B cell (primary cell): ENCODE data around the gene PSKH1. TPM values are rescaled to one million over a fixed set of nuclear protein-coding genes. Genes with fewer than 3 reads are reported as not detected.

Experiments used
- ATAC-seq: fragments of 200-7000 bp; cut with Tn5 transposase; one replicate; pipeline ENCODE4 v1.10.0; 2021; ENCODE audit warnings: low read depth, mild to moderate bottlenecking, moderate number of reproducible peaks, moderate library complexity
- CTCF ChIA-PET: fragments of 350-600 bp; sonication (Branson Sonifier 250); formaldehyde crosslinking; loops from one replicate; lab custom pipeline; 2021; ENCODE audit warnings: antibody characterized with exemption, inconsistent platforms; lab: Charles Lee
- POLR2A ChIA-PET: fragments of 350-600 bp; sonication (Branson Sonifier 250); formaldehyde crosslinking; loops from one replicate; lab custom pipeline; 2021; ENCODE audit warnings: antibody characterized with exemption; lab: Charles Lee
- DNase-seq: peaks from one replicate; pipeline ENCODE4 v3.0.0; 2013
- H2AFZ ChIP-seq: 2 replicates; pipeline ENCODE4 v1.6.1; 2012; ENCODE audit warnings: mild to moderate bottlenecking, low read depth, low read length; ENCODE audit not compliant: insufficient read depth, poor library complexity, severe bottlenecking
- H3K27ac ChIP-seq, 2 donors: 1 replicate in 1 of 2; 2 replicates in 1 of 2; pipeline ENCODE4 v1.5.1; 2012 to 2013; ENCODE audit warnings: low read length in 2 of 2, mild to moderate bottlenecking in 2 of 2, moderate library complexity in 1 of 2
- H3K27me3 ChIP-seq, 4 experiments: fragments of 200-600 bp in 1 of 4; sonication (generic) in 1 of 4; replicated peaks in 1 of 4; 1 replicate in 2 of 4; 2 replicates in 2 of 4; pipeline versions ENCODE4 v1.6.1 to v1.7.0; 2013 to 2016; ENCODE audit warnings: low read length in 3 of 4, mild to moderate bottlenecking in 2 of 4, mixed read lengths in 1 of 4, moderate library complexity in 1 of 4; ENCODE audit not compliant: insufficient read depth in 4 of 4, control insufficient read depth in 3 of 4; ENCODE audit errors: control extremely low read depth in 1 of 4
- H3K36me3 ChIP-seq, 2 experiments: replicated peaks in 1 of 2; 1 replicate in 1 of 2; 2 replicates in 1 of 2; pipeline versions ENCODE4 v1.6.1 to v1.7.1; 2013; ENCODE audit warnings: low read length in 1 of 2; ENCODE audit not compliant: insufficient read depth in 2 of 2, control insufficient read depth in 1 of 2; ENCODE audit errors: control extremely low read depth in 1 of 2, extremely low read depth in 1 of 2
- H3K4me1 ChIP-seq, 2 donors: fragments of 200-600 bp in 1 of 2; sonication (generic) in 1 of 2; 1 replicate in 1 of 2; 2 replicates in 1 of 2; pipeline versions ENCODE4 v1.5.1 to v1.6.1; 2013 to 2017; ENCODE audit warnings: low read length in 2 of 2; ENCODE audit not compliant: control insufficient read depth in 2 of 2, insufficient read depth in 2 of 2
- H3K4me2 ChIP-seq: replicated peaks from 2 replicates; pipeline ENCODE3; 2012; ENCODE audit warnings: mild to moderate bottlenecking, low read depth, low read length; ENCODE audit not compliant: poor library complexity, severe bottlenecking
- H3K4me3 ChIP-seq, 5 experiments: fragments of 200-600 bp in 1 of 5; sonication (generic) in 1 of 5; 1 replicate in 3 of 5; 2 replicates in 2 of 5; pipeline versions ENCODE4 v1.5.1 to v1.7.0; 2011 to 2016; ENCODE audit warnings: low read length in 4 of 5, mild to moderate bottlenecking in 4 of 5, low read depth in 2 of 5, control low read depth in 1 of 5, moderate library complexity in 1 of 5; ENCODE audit not compliant: insufficient read depth in 1 of 5; ENCODE audit errors: control extremely low read depth in 1 of 5, extremely low read depth in 1 of 5
- H3K79me2 ChIP-seq: fragments of 200-600 bp; sonication (generic); one replicate; pipeline ENCODE4 v1.6.0; 2016; ENCODE audit warnings: low read length; ENCODE audit not compliant: control insufficient read depth, insufficient read depth
- H3K9ac ChIP-seq: fragments of 200-600 bp; sonication (generic); 2 replicates; pipeline ENCODE4 v1.6.1; 2017; ENCODE audit warnings: mild to moderate bottlenecking, low read length, moderate library complexity
- H3K9me3 ChIP-seq, 3 donors: one replicate each; pipeline versions ENCODE4 v1.6.1 to v1.7.1; 2013; ENCODE audit warnings: low read length in 2 of 3; ENCODE audit not compliant: control insufficient read depth in 2 of 3, insufficient read depth in 1 of 3; ENCODE audit errors: control extremely low read depth in 1 of 3
- H4K20me1 ChIP-seq: 2 replicates; pipeline ENCODE4 v1.6.0; 2012; ENCODE audit warnings: mild to moderate bottlenecking, low read length; ENCODE audit not compliant: insufficient read depth, control insufficient read depth, poor library complexity, severe bottlenecking
- H3K27ac Mint-ChIP-seq: one replicate; pipeline ENCODE4 v1.8.0; 2021; ENCODE audit warnings: mixed read lengths
- H3K27me3 Mint-ChIP-seq: one replicate; pipeline ENCODE4 v1.8.0; 2021; ENCODE audit warnings: mixed read lengths
- H3K4me1 Mint-ChIP-seq: one replicate; pipeline ENCODE4 v1.8.0; 2021; ENCODE audit warnings: mixed read lengths
- H3K4me3 Mint-ChIP-seq: one replicate; pipeline ENCODE4 v1.8.0; 2021; ENCODE audit warnings: mixed read lengths
- H3K9me3 Mint-ChIP-seq: one replicate; pipeline ENCODE4 v1.8.0; 2022; ENCODE audit warnings: mixed read lengths; ENCODE audit not compliant: insufficient read depth
- CTCF ChIP-seq: fragments of 200-600 bp; IDR thresholded peaks from one replicate; pipeline ENCODE4 v1.8.0; 2022; ENCODE audit warnings: antibody characterized with exemption, mild to moderate bottlenecking
- EZH2 ChIP-seq: IDR thresholded peaks from 2 replicates; pipeline ENCODE4 v1.6.1; 2012; ENCODE audit warnings: borderline replicate concordance, low read depth, mild to moderate bottlenecking, moderate library complexity, low read length; ENCODE audit not compliant: insufficient read depth, poor library complexity, severe bottlenecking
- WGBS: methylation state at CpG from one replicate; pipeline ENCODE4 v1.1.5; 2013; ENCODE audit warnings: missing lambda C conversion rate; ENCODE audit not compliant: insufficient coverage; 5-methylcytosine and 5-hydroxymethylcytosine counted together
- intact Hi-C: fragments of 100-400 bp; cut with micrococcal nuclease; formaldehyde crosslinking; loops from one replicate; pipeline ENCODE4 v1.10.0; 2022
- polyA plus RNA-seq: library from polyadenylated mRNA; depleted of rRNA; stranded (reverse); fragments of >200 nt; gene quantifications from 2 replicates; pipeline ENCODE4 v1.2.3, GENCODE V29; 2012
- total RNA-seq, 2 donors: library from RNA; stranded (reverse); fragments of 120-200 nt in 1 of 2; gene quantifications; 1 replicate in 1 of 2; 2 replicates in 1 of 2; pipeline versions ENCODE4 v1.2.3 to v1.2.4, GENCODE V29; 2013 to 2022

The PSKH1 gene
- total and polyA plus RNA-seq, 2 donors (not counting 1 experiment from before 2014, with no cell fraction given): 20.1 to 29.1 TPM

DNA sequence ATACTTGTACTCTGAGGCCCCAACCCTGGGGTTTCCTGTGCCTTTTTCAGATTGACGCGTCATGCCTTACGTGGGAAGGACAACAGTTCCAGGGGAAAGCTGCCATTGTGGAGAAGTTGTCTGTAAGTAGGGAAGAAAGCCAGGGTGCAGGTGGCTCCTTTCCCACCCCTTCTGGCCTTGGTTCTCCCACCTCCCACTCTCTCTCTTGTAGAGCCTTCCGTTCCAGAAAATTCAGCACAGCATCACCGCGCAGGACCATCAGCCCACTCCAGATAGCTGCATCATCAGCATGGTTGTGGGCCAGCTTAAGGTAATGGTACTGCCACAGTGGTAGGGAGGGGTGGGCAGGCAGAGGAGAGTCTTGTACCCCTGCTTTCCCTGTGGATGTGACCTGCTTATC is 24.8 kb upstream of the PSKH1 start:
- TF ChIP-seq CTCF (no peak), EZH2 (no peak)
- no peak overlapping the region for H3K4me3 Mint-ChIP-seq

GRCh38 chr16:67869653-67870052 is 23.4 kb upstream of the PSKH1 start:
- no peaks in the 10 kb centered on the region for H3K27me3 Mint-ChIP-seq

More for the DNA sequence above, 24.8 kb upstream of the PSKH1 start:
- peaks cover 0 to 38% of the 10 kb centered on the region in 2 experiments for H3K36me3 ChIP-seq
- no peak overlapping the region for H3K27ac ChIP-seq
- H3K4me1 Mint-ChIP-seq: peaks cover 12% of the 10 kb centered on the region
- DNase-seq (no peak), ATAC-seq (no peak)
- no peak overlapping the region for H3K4me3 ChIP-seq
- no peaks in the 10 kb centered on the region for H4K20me1 ChIP-seq
- 100% methylated on average over 3 of the region's 6 CpGs for WGBS
- H3K27me3 Mint-ChIP-seq: no peaks in the 10 kb centered on the region
- ChIA-PET CTCF (interaction anchor here (1.9 kb wide), 1 partner anchor 14 kb away, joined by 7 read pairs; no protein-coding TSS in a partner anchor), POLR2A (no interaction called here)
- H3K27me3 ChIP-seq: no peaks in the 10 kb centered on the region
- H3K9me3 Mint-ChIP-seq: no peaks in the 10 kb centered on the region
- no peak overlapping the region for H2AFZ ChIP-seq
- intact Hi-C loops: no loop called here
- H3K27ac Mint-ChIP-seq: no peak overlapping the region
- H3K9ac ChIP-seq: no peak overlapping the region
- H3K4me1 ChIP-seq: peaks cover 7 to 10% of the 10 kb centered on the region in 2 donors
- H3K4me2 ChIP-seq: no peak overlapping the region
- H3K9me3 ChIP-seq: no peaks in the 10 kb centered on the region
- H3K79me2 ChIP-seq: peaks cover 15% of the 10 kb centered on the region

More at GRCh38 chr16:67869653-67870052, 23.4 kb upstream of the PSKH1 start:
- no peak overlapping the region for H3K4me3 Mint-ChIP-seq
- CTCF ChIA-PET: interaction anchor here (1.0 to 1.9 kb wide), 2 partner anchors 10 to 13 kb away, joined by 3 to 7 read pairs; no protein-coding TSS in a partner anchor
- Histone ChIP-seq H2AFZ (no peak overlapping the region), H3K4me2 (no peak overlapping the region), H3K4me1 (peaks cover 18 to 24% of the 10 kb centered on the region in 2 donors), H3K79me2 (peaks cover 24% of the 10 kb centered on the region), H3K27ac (no peak overlapping the region), H4K20me1 (peaks cover 12% of the 10 kb centered on the region), H3K36me3 (peaks cover 0 to 36% of the 10 kb centered on the region in 2 experiments), H3K9ac (no peak overlapping the region), H3K27me3 (no peaks in the 10 kb centered on the region), H3K4me3 (no peak overlapping the region), H3K9me3 (no peaks in the 10 kb centered on the region)
- no peak for ATAC-seq
- no peaks in the 10 kb centered on the region for H3K9me3 Mint-ChIP-seq
- no peak for DNase-seq
- intact Hi-C loops: loop anchor here (5.0 kb wide), 1 partner anchor 37 kb away; no protein-coding TSS in a partner anchor
- 97% methylated on average over 6 of the region's 7 CpGs for WGBS
- no peak overlapping the region for H3K27ac Mint-ChIP-seq
- peaks cover 26% of the 10 kb centered on the region for H3K4me1 Mint-ChIP-seq
- POLR2A ChIA-PET: no interaction called here
- TF ChIP-seq EZH2 (no peak), CTCF (no peak)
